Neuronal stem cell (in vitro differentiated cells): ENCODE results near the gene STXBP1.
"Not testable (repeated sequence)": the region's sequence is repeated elsewhere in the genome, so short reads cannot be mapped to it uniquely, and the experiment has no call there.

ENCODE experiments used
- DNase-seq: peaks from one replicate; pipeline ENCODE4 v3.0.0-alpha.2; 2013; ENCODE audit warnings: low spot score
- H2AFZ ChIP-seq: one replicate; pipeline ENCODE4 v1.6.1; 2013; ENCODE audit warnings: mild to moderate bottlenecking, low read length, inconsistent platforms
- H2AK5ac ChIP-seq: 2 replicates; pipeline ENCODE4 v1.6.1; 2013; ENCODE audit warnings: low read depth, mild to moderate bottlenecking, inconsistent platforms, low read length, moderate library complexity, mixed read lengths
- H2BK120ac ChIP-seq: 2 replicates; pipeline ENCODE4 v1.6.1; 2013; ENCODE audit warnings: low read depth, mild to moderate bottlenecking, inconsistent platforms, low read length, moderate library complexity, mixed read lengths
- H2BK12ac ChIP-seq: one replicate; pipeline ENCODE4 v1.6.1; 2013; ENCODE audit warnings: low read length, inconsistent platforms
- H2BK15ac ChIP-seq: 2 replicates; pipeline ENCODE4 v1.6.1; 2013; ENCODE audit warnings: mild to moderate bottlenecking, low read length, inconsistent platforms, mixed read lengths
- H2BK5ac ChIP-seq: one replicate; pipeline ENCODE4 v1.6.1; 2013; ENCODE audit warnings: inconsistent platforms, mild to moderate bottlenecking, low read length, moderate library complexity
- H3K14ac ChIP-seq: one replicate; pipeline ENCODE4 v1.6.1; 2013; ENCODE audit warnings: low read length, inconsistent platforms
- H3K18ac ChIP-seq: 2 replicates; pipeline ENCODE4 v1.6.1; 2013; ENCODE audit warnings: low read length, inconsistent platforms
- H3K23ac ChIP-seq: 2 replicates; pipeline ENCODE4 v1.6.1; 2013; ENCODE audit warnings: low read depth, mild to moderate bottlenecking, mixed read lengths, low read length, inconsistent platforms; ENCODE audit not compliant: poor library complexity
- H3K27ac ChIP-seq: replicated peaks from 3 replicates; pipeline ENCODE4 v1.5.1; 2013; ENCODE audit warnings: low read length, inconsistent platforms
- H3K27me3 ChIP-seq, 3 experiments: 2 replicates each; pipeline ENCODE4 v1.6.1; 2013; ENCODE audit warnings: low read length in 3 of 3, mild to moderate bottlenecking in 2 of 3, inconsistent platforms in 1 of 3, low read depth in 1 of 3, mixed read lengths in 1 of 3, moderate library complexity in 1 of 3; ENCODE audit not compliant: control insufficient read depth in 3 of 3, insufficient read depth in 3 of 3
- H3K36me3 ChIP-seq, 2 donors: replicated peaks in 1 of 2; 2 replicates each; pipeline ENCODE4 v1.6.1; 2013; ENCODE audit warnings: low read length in 2 of 2; ENCODE audit not compliant: control insufficient read depth in 2 of 2, insufficient read depth in 2 of 2
- H3K4ac ChIP-seq: 2 replicates; pipeline ENCODE4 v1.6.1; 2013; ENCODE audit warnings: inconsistent platforms, mild to moderate bottlenecking, low read length, moderate library complexity
- H3K4me1 ChIP-seq, 2 donors: 1 replicate in 1 of 2; 2 replicates in 1 of 2; pipeline ENCODE4 v1.6.1; 2013; ENCODE audit warnings: low read length in 2 of 2, low read depth in 1 of 2; ENCODE audit not compliant: control insufficient read depth in 2 of 2, insufficient read depth in 1 of 2
- H3K4me2 ChIP-seq: one replicate; pipeline ENCODE4 v1.6.1; 2013; ENCODE audit warnings: mild to moderate bottlenecking, low read length, inconsistent platforms; ENCODE audit not compliant: insufficient read depth, poor library complexity, severe bottlenecking
- H3K4me3 ChIP-seq, 2 donors: 2 replicates each; pipeline ENCODE4 v1.5.1; 2013; ENCODE audit warnings: low read length in 2 of 2, mild to moderate bottlenecking in 2 of 2, inconsistent platforms in 1 of 2, moderate library complexity in 1 of 2
- H3K79me1 ChIP-seq: one replicate; pipeline ENCODE4 v1.6.1; 2013; ENCODE audit warnings: low read depth, mild to moderate bottlenecking, inconsistent platforms, low read length, moderate library complexity
- H3K9ac ChIP-seq: one replicate; pipeline ENCODE4 v1.6.1; 2013; ENCODE audit warnings: mild to moderate bottlenecking, low read depth, low read length, inconsistent platforms; ENCODE audit not compliant: poor library complexity
- H3K9me3 ChIP-seq, 2 donors: replicated peaks in 1 of 2; 2 replicates each; pipeline versions ENCODE3 to v1.6.1; 2013; ENCODE audit warnings: low read length in 2 of 2, mild to moderate bottlenecking in 2 of 2, inconsistent platforms in 1 of 2, low read depth in 1 of 2, mixed read lengths in 1 of 2, moderate library complexity in 1 of 2; ENCODE audit not compliant: control insufficient read depth in 2 of 2, insufficient read depth in 1 of 2
- H4K8ac ChIP-seq: one replicate; pipeline ENCODE4 v1.6.1; 2013; ENCODE audit warnings: low read depth, mild to moderate bottlenecking, inconsistent platforms, low read length, moderate library complexity
- H4K91ac ChIP-seq: one replicate; pipeline ENCODE4 v1.6.1; 2013; ENCODE audit warnings: low read length, low read depth, mild to moderate bottlenecking, inconsistent platforms; ENCODE audit not compliant: poor library complexity
- WGBS, 2 donors: extraction: QIAGEN DNeasy Blood & Tissue Kit; methylation state at CpG; one replicate each; pipeline ENCODE4 v1.1.7; 2013; ENCODE audit warnings: missing lambda C conversion rate in 2 of 2, mixed read lengths in 1 of 2; ENCODE audit not compliant: insufficient read length in 2 of 2, insufficient replicate concordance in 1 of 2; ENCODE audit errors: extremely low coverage in 2 of 2; 5-methylcytosine and 5-hydroxymethylcytosine counted together

STXBP1 gene

GRCh38 chr9:127621339-127621970 lies 9.4 kb downstream of the STXBP1 start:
- H3K9me3 ChIP-seq = not testable (repeated sequence)
- no CpG with 5 or more reads among the region's 10 CpGs for WGBS, 2 donors

GRCh38 chr9:127626752-127627493 lies 14.8 kb downstream of the STXBP1 start:
- Histone ChIP-seq H3K14ac (no peak overlapping the region), H3K4ac (no peak overlapping the region), H4K91ac (no peak overlapping the region), H2BK120ac (no peak overlapping the region), H3K4me2 (no peak overlapping the region), H2BK15ac (no peak overlapping the region), H3K4me1 (peaks cover 0 to 4% of the 10 kb centered on the region in 2 donors), H3K79me1 (peaks cover 3% of the 10 kb centered on the region), H3K9ac (no peak overlapping the region), H2BK5ac (no peak overlapping the region), H3K23ac (no peak overlapping the region), H3K27me3 (no peaks in the 10 kb centered on the region), H3K18ac (no peak overlapping the region), H3K9me3 (no peaks in the 10 kb centered on the region), H2AK5ac (no peak overlapping the region), H4K8ac (no peak overlapping the region), H2BK12ac (no peak overlapping the region), H3K4me3 (no peak overlapping the region), H2AFZ (no peak overlapping the region), H3K27ac (no peak overlapping the region), H3K36me3 (no peaks in the 10 kb centered on the region)
- no peak for DNase-seq
- no CpG with 5 or more reads among the region's 8 CpGs for WGBS, 2 donors

More at GRCh38 chr9:127621339-127621970, 9.4 kb downstream of the STXBP1 start:
- H3K4me2 ChIP-seq, H3K27me3 ChIP-seq, H4K8ac ChIP-seq, H2BK15ac ChIP-seq, H3K79me1 ChIP-seq, H3K9ac ChIP-seq, H2BK12ac ChIP-seq, H3K4ac ChIP-seq, H2BK120ac ChIP-seq, H3K4me1 ChIP-seq, H3K23ac ChIP-seq, H2AFZ ChIP-seq, H3K14ac ChIP-seq, DNase-seq, H2BK5ac ChIP-seq, H3K4me3 ChIP-seq, H3K18ac ChIP-seq, H3K36me3 ChIP-seq, H4K91ac ChIP-seq, H2AK5ac ChIP-seq, H3K27ac ChIP-seq: not testable (repeated sequence)

GRCh38 chr9:127627494-127627855 lies 15.4 kb downstream of the STXBP1 start:
- no peak overlapping the region for H2BK12ac ChIP-seq
- H3K4me3 ChIP-seq = no peak overlapping the region
- H4K91ac ChIP-seq = no peak overlapping the region
- H3K27ac ChIP-seq = no peak overlapping the region
- no peaks in the 10 kb centered on the region for H3K9me3 ChIP-seq
- H3K14ac ChIP-seq = no peak overlapping the region
- DNase-seq = no peak
- no peak overlapping the region for H3K9ac ChIP-seq
- H3K4ac ChIP-seq = no peak overlapping the region
- no peak overlapping the region for H2AK5ac ChIP-seq
- no peak overlapping the region for H2AFZ ChIP-seq
- H4K8ac ChIP-seq = no peak overlapping the region
- no peak overlapping the region for H2BK5ac ChIP-seq
- H3K23ac ChIP-seq = no peak overlapping the region
- H3K36me3 ChIP-seq = no peaks in the 10 kb centered on the region
- no peak overlapping the region for H2BK15ac ChIP-seq
- WGBS, 2 donors = no CpG with 5 or more reads among the region's 2 CpGs
- peaks cover 3% of the 10 kb centered on the region for H3K79me1 ChIP-seq
- H3K4me2 ChIP-seq = no peak overlapping the region
- H2BK120ac ChIP-seq = no peak overlapping the region
- no peak overlapping the region for H3K18ac ChIP-seq
- no peaks in the 10 kb centered on the region for H3K27me3 ChIP-seq
- H3K4me1 ChIP-seq = peaks cover 0 to 4% of the 10 kb centered on the region in 2 donors

GRCh38 chr9:127628758-127629467 lies 16.8 kb downstream of the STXBP1 start:
- Histone ChIP-seq H3K18ac (no peak overlapping the region), H3K27ac (no peak overlapping the region), H3K4me2 (no peak overlapping the region), H3K9me3 (no peaks in the 10 kb centered on the region), H2BK15ac (no peak overlapping the region), H2BK5ac (no peak overlapping the region), H3K4ac (no peak overlapping the region), H3K14ac (peak overlapping the region; percentile 23), H3K79me1 (no peaks in the 10 kb centered on the region), H3K27me3 (no peaks in the 10 kb centered on the region), H4K8ac (no peak overlapping the region), H2AFZ (no peak overlapping the region), H2AK5ac (no peak overlapping the region), H3K23ac (peak overlapping the region; percentile 86), H2BK120ac (no peak overlapping the region), H3K36me3 (no peaks in the 10 kb centered on the region), H3K4me3 (no peak overlapping the region), H3K9ac (peak overlapping the region; percentile 68), H2BK12ac (no peak overlapping the region), H3K4me1 (peaks cover 0 to 4% of the 10 kb centered on the region in 2 donors), H4K91ac (no peak overlapping the region)
- no CpG with 5 or more reads among the region's 9 CpGs for WGBS, 2 donors
- no peak for DNase-seq
